AG04450 (cell line): ENCODE measurements around the gene EXOC1L. TPM values are rescaled to one million over a fixed set of nuclear protein-coding genes. Genes with fewer than 3 reads are reported as not detected.

Experiments used
- CTCF ChIA-PET: fragments of 300-600, 350-600 bp; formaldehyde crosslinking; extraction: SDS; loops from one replicate; lab custom pipeline; 2022; ENCODE audit warnings: antibody characterized with exemption, inconsistent platforms; lab: Charles Lee
- POLR2A ChIA-PET: fragments of 350-600 bp; formaldehyde crosslinking; extraction: SDS; loops from one replicate; lab custom pipeline; 2021; ENCODE audit warnings: antibody characterized with exemption, inconsistent platforms; lab: Yijun Ruan, JAX
- DNase-seq: peaks from one replicate; pipeline ENCODE4 v3.0.0-alpha.2; 2011; ENCODE audit warnings: low read depth, low spot score
- H3K27ac ChIP-seq: one replicate; pipeline ENCODE4 v1.5.1; 2012; ENCODE audit warnings: low read depth, low read length, control low read depth
- H3K27me3 ChIP-seq: one replicate; pipeline ENCODE4 v1.6.0; 2012; ENCODE audit warnings: low read length; ENCODE audit not compliant: control insufficient read depth, insufficient read depth
- H3K4me3 ChIP-seq: 2 replicates; pipeline ENCODE4 v1.5.1; 2011; ENCODE audit warnings: mild to moderate bottlenecking, low read depth, low read length, control low read depth
- H3K9me3 ChIP-seq: 2 replicates; pipeline ENCODE4 v1.5.1; 2012; ENCODE audit warnings: low read length; ENCODE audit not compliant: control insufficient read depth, insufficient read depth
- polyA plus RNA-seq: library from polyadenylated mRNA; depleted of rRNA; stranded (reverse); fragments of >200 nt; gene quantifications from 2 replicates; pipeline ENCODE4 v1.2.3, GENCODE V29; 2011
- TF ChIP-seq, protein P1 (sequence below): IDR thresholded peaks from 2 replicates; pipeline ENCODE4 v1.5.1; 2011; ENCODE audit warnings: low read depth, low read length, control low read depth, inconsistent platforms

The EXOC1L gene
- polyA plus RNA-seq, 1 experiment, result not detected

DNA sequence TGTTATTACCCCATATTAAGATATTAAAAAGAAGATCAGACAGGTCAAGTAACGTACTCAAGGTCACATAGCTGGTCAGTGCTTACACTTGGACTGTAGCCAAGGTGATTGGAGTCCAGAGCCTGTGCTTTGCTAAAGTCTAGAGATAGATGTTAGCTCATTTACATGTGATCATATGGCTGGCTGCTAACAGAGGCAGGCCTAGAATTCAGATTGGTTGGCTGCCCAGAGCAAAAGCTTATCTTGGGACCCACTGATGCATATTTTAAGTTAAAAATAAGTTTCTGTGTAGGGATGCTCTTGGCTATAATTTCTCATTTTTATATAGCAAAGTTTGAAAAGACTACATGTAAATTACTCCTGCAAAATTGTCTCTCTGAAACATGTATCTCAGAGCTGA is 18.1 kb upstream of the EXOC1L start:
- Histone ChIP-seq H3K27ac (no peak overlapping the region), H3K27me3 (peaks cover 2% of the 10 kb centered on the region), H3K9me3 (no peaks in the 10 kb centered on the region), H3K4me3 (no peak overlapping the region)
- DNase-seq, result no peak
- ChIA-PET CTCF (no interaction called here), POLR2A (no interaction called here)
- TF ChIP-seq, protein P1, sequence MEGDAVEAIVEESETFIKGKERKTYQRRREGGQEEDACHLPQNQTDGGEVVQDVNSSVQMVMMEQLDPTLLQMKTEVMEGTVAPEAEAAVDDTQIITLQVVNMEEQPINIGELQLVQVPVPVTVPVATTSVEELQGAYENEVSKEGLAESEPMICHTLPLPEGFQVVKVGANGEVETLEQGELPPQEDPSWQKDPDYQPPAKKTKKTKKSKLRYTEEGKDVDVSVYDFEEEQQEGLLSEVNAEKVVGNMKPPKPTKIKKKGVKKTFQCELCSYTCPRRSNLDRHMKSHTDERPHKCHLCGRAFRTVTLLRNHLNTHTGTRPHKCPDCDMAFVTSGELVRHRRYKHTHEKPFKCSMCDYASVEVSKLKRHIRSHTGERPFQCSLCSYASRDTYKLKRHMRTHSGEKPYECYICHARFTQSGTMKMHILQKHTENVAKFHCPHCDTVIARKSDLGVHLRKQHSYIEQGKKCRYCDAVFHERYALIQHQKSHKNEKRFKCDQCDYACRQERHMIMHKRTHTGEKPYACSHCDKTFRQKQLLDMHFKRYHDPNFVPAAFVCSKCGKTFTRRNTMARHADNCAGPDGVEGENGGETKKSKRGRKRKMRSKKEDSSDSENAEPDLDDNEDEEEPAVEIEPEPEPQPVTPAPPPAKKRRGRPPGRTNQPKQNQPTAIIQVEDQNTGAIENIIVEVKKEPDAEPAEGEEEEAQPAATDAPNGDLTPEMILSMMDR, result no peak

DNA sequence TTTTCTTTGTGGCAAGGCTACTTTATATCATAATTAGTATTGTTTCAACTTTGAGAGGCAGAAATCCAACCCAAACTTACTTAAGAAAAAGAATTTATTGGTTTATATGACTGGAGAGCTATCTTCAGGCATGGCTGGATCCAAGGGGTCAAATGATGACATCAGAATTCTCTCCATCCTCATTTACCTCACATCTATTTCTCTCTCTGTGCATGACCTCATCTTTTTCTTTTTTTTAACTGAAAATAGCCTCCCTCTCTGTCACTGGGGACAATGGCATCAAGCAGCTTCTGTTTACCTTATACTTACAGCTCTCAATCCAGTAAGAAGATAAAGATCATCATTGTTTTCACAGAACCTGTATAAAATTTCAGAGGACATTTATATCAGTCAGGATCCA is 12.0 kb upstream of the EXOC1L start:
- no peak for DNase-seq
- H3K9me3 ChIP-seq, result no peaks in the 10 kb centered on the region
- no peak overlapping the region for H3K4me3 ChIP-seq
- H3K27ac ChIP-seq, result no peak overlapping the region
- CTCF ChIA-PET, result interaction anchor here (0.7 to 0.8 kb wide), 2 partner anchors 64 to 462 kb away, joined by 3 to 4 read pairs; partner anchors contain the start of gene SRD5A3
- H3K27me3 ChIP-seq, result peaks cover 5% of the 10 kb centered on the region
- POLR2A ChIA-PET, result no interaction called here
- TF ChIP-seq, protein P1, result no peak

DNA sequence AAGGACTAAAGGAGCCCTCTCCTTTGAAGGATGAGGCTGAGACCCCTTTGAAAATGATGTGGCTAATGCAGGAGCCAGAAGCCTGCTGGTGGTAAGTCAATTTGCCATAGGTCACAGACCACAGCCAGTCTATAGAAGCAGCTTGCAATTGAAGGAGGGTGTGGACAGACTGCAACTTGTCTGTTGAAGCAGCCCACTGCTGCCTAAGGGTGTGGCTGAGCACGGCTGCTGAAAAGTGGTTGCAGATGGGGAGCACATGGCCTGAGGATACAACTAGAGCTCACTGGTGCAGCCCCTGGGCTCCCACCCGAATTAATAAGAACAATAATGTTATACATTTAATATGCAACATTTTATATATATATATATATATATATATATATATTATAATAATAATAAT is 11.4 kb upstream of the EXOC1L start:
- ChIA-PET CTCF (interaction anchor here (0.8 kb wide), 1 partner anchor 462 kb away, joined by 3 read pairs; the partner anchor contains the start of gene SRD5A3), POLR2A (no interaction called here)
- H3K27ac ChIP-seq, result no peak overlapping the region
- TF ChIP-seq, protein P1, result no peak
- no peaks in the 10 kb centered on the region for H3K9me3 ChIP-seq
- DNase-seq, result no peak
- H3K27me3 ChIP-seq, result peaks cover 5% of the 10 kb centered on the region
- H3K4me3 ChIP-seq, result no peak overlapping the region

DNA sequence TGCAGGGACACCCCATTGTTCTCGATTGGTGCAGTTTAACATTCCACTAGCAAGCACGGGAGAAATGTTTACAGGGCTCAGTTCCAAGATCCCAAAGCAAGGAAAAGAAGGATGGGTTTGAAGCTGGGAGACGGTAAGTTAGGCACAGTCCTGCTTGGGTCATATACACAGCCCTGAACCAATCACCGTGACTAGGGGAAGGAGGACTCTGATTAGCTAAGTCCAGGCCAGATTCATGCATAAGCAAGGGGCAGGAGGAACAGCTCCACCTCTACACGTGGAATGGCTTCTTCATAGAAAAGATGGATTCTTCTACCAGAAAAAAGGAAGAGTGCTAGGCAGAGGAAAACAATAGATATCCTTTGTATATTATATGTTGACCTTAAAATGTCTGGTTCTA is 11.0 kb upstream of the EXOC1L start:
- Histone ChIP-seq H3K4me3 (no peak overlapping the region), H3K9me3 (no peaks in the 10 kb centered on the region), H3K27me3 (peaks cover 5% of the 10 kb centered on the region), H3K27ac (no peak overlapping the region)
- DNase-seq, result no peak
- ChIA-PET CTCF (no interaction called here), POLR2A (no interaction called here)
- TF ChIP-seq, protein P1, result no peak

DNA sequence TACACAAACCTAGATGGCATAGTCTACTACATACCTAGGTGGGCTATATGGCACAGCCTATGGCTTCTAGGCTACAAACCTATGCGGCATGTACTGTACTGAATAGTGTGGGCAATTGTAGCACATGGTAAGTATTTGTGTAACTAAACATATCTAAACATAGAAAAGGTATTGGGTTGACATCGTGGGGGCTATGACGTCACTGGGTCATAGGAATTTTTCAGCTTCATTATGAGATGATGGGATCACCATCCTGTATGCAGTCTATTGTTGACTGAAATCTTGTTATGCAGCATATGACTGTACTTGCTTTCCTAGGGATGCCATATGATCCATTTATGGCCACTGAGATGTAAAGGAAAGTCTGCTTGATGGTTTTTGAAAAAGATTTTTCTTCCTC is 1.9 kb upstream of the EXOC1L start:
- peaks cover 5% of the 10 kb centered on the region for H3K27me3 ChIP-seq
- H3K4me3 ChIP-seq, result no peak overlapping the region
- H3K9me3 ChIP-seq, result no peaks in the 10 kb centered on the region
- ChIA-PET POLR2A (no interaction called here), CTCF (no interaction called here)
- H3K27ac ChIP-seq, result no peak overlapping the region
- no peak for DNase-seq
- TF ChIP-seq, protein P1, result no peak
